Neutrophil (primary cell): Measurements from ENCODE around the gene ABCC3.

Experiments
- H3K27ac ChIP-seq: fragments of 200-600 bp; sonication (generic); 2 replicates; pipeline ENCODE4 v1.5.1; 2016; ENCODE audit warnings: mild to moderate bottlenecking, moderate library complexity
- H3K27me3 ChIP-seq: fragments of 200-600 bp; sonication (generic); 2 replicates; pipeline ENCODE4 v1.6.0; 2016; ENCODE audit warnings: mild to moderate bottlenecking
- H3K36me3 ChIP-seq: fragments of 200-600 bp; sonication (generic); 2 replicates; pipeline ENCODE4 v1.5.1; 2017
- H3K4me1 ChIP-seq, 2 experiments: fragments of 200-600 bp in 1 of 2; sonication (generic) in 1 of 2; 1 replicate in 1 of 2; 2 replicates in 1 of 2; pipeline versions ENCODE4 v1.5.1 to v1.6.1; 2013 to 2016; ENCODE audit warnings: low read depth in 1 of 2, low read length in 1 of 2, mild to moderate bottlenecking in 1 of 2, moderate library complexity in 1 of 2; ENCODE audit not compliant: control insufficient read depth in 1 of 2, insufficient read depth in 1 of 2
- H3K4me3 ChIP-seq, 2 experiments: fragments of 200-600 bp in 1 of 2; sonication (generic) in 1 of 2; 1 replicate in 1 of 2; 2 replicates in 1 of 2; pipeline ENCODE4 v1.5.1; 2013 to 2016; ENCODE audit warnings: low read depth in 1 of 2, low read length in 1 of 2, mild to moderate bottlenecking in 1 of 2, moderate library complexity in 1 of 2
- H3K9me3 ChIP-seq: fragments of 200-600 bp; sonication (generic); 2 replicates; pipeline ENCODE4 v1.5.1; 2016
- CTCF ChIP-seq: fragments of 200-600 bp; sonication (generic); IDR thresholded peaks from 2 replicates; pipeline ENCODE4 v1.5.1; 2016; ENCODE audit warnings: antibody characterized with exemption

The ABCC3 gene

GRCh38 chr17:50619489-50619888, 15.2 kb upstream of the ABCC3 start:
- Histone ChIP-seq H3K27ac (no peak overlapping the region), H3K36me3 (no peaks in the 10 kb centered on the region), H3K4me1 (no peaks in the 10 kb centered on the region), H3K27me3 (peaks cover 44% of the 10 kb centered on the region), H3K9me3 (no peaks in the 10 kb centered on the region), H3K4me3 (no peak overlapping the region)
- TF ChIP-seq CTCF, result no peak

GRCh38 chr17:50620237-50620636, 14.4 kb upstream of the ABCC3 start:
- Histone ChIP-seq H3K9me3 (no peaks in the 10 kb centered on the region), H3K27ac (no peak overlapping the region), H3K4me3 (no peak overlapping the region), H3K4me1 (no peaks in the 10 kb centered on the region), H3K27me3 (peaks cover 37% of the 10 kb centered on the region), H3K36me3 (no peaks in the 10 kb centered on the region)
- no peak for TF ChIP-seq CTCF

- TF ChIP-seq CTCF, result no peak
- Histone ChIP-seq H3K4me1 (no peaks in the 10 kb centered on the region), H3K9me3 (no peaks in the 10 kb centered on the region), H3K27ac (no peak overlapping the region), H3K4me3 (no peak overlapping the region), H3K36me3 (no peaks in the 10 kb centered on the region), H3K27me3 (peaks cover 34% of the 10 kb centered on the region)
Measured at GRCh38 chr17:50620858-50621257, 13.8 kb upstream of the ABCC3 start.

GRCh38 chr17:50621574-50622031, 13.1 kb upstream of the ABCC3 start:
- no peaks in the 10 kb centered on the region for H3K9me3 ChIP-seq
- no peak for TF ChIP-seq CTCF
- peaks cover 42% of the 10 kb centered on the region for H3K27me3 ChIP-seq
- no peaks in the 10 kb centered on the region for H3K36me3 ChIP-seq
- H3K27ac ChIP-seq, result no peak overlapping the region
- no peaks in the 10 kb centered on the region for H3K4me1 ChIP-seq
- H3K4me3 ChIP-seq, result no peak overlapping the region

- Histone ChIP-seq H3K36me3 (no peaks in the 10 kb centered on the region), H3K27ac (no peak overlapping the region), H3K4me1 (no peaks in the 10 kb centered on the region), H3K4me3 (no peak overlapping the region), H3K9me3 (no peaks in the 10 kb centered on the region), H3K27me3 (peaks cover 70% of the 10 kb centered on the region)
- TF ChIP-seq CTCF, result no peak
Measured at GRCh38 chr17:50624321-50624934, 10.3 kb upstream of the ABCC3 start.
